ENCODE results near the gene PROM1.

DNA sequence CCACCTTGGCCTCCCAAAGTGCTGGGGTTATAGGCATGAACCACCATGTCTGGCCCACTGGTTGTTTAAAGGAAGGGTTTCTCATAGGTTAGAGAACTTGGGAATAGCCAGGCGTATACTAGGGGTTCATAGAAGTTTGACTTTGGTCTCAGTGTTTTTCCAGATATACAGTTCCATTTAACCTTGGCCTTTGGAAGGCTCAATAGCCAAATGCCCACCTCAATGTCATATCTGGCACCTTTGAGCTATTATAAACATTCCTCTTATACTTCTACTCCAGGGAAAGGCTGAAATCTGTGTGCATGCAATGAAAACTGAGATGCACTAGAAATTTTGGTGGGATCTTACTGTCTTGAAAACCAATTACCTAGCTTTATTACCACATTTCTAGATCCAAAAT lies 47.5 kb upstream of the PROM1 start:
- TF ChIP-seq CEBPB (IDR thresholded peaks at IDR 0.05; ENCODE audit: low read depth) (no peak), EZH2 (IDR thresholded peaks at IDR 0.05) (no peak), POLR2A (IDR thresholded peaks at IDR 0.05; ENCODE audit: borderline replicate concordance, extremely low read depth, insufficient read depth, insufficient read length) (no peak), CTCF (IDR thresholded peaks at IDR 0.05 in 2 of 3, conservative IDR thresholded peaks at IDR 0.05 in 1 of 3; ENCODE audit: borderline replicate concordance in 1 of 3, insufficient read depth in 1 of 3, low read depth in 2 of 3, low read length in 2 of 3) (no peak), ZNF274 (IDR thresholded peaks at IDR 0.05; ENCODE audit: low read depth, low read length) (no peak), JUND (IDR thresholded peaks at IDR 0.05) (no peak), SRF (IDR thresholded peaks at IDR 0.05; ENCODE audit: low read depth) (no peak), SIN3A (IDR thresholded peaks at IDR 0.05; ENCODE audit: low read depth) (no peak), ATF3 (IDR thresholded peaks at IDR 0.05) (no peak), SP1 (IDR thresholded peaks at IDR 0.05; ENCODE audit: low read depth) (no peak)
- TF ChIP-seq, protein P1, sequence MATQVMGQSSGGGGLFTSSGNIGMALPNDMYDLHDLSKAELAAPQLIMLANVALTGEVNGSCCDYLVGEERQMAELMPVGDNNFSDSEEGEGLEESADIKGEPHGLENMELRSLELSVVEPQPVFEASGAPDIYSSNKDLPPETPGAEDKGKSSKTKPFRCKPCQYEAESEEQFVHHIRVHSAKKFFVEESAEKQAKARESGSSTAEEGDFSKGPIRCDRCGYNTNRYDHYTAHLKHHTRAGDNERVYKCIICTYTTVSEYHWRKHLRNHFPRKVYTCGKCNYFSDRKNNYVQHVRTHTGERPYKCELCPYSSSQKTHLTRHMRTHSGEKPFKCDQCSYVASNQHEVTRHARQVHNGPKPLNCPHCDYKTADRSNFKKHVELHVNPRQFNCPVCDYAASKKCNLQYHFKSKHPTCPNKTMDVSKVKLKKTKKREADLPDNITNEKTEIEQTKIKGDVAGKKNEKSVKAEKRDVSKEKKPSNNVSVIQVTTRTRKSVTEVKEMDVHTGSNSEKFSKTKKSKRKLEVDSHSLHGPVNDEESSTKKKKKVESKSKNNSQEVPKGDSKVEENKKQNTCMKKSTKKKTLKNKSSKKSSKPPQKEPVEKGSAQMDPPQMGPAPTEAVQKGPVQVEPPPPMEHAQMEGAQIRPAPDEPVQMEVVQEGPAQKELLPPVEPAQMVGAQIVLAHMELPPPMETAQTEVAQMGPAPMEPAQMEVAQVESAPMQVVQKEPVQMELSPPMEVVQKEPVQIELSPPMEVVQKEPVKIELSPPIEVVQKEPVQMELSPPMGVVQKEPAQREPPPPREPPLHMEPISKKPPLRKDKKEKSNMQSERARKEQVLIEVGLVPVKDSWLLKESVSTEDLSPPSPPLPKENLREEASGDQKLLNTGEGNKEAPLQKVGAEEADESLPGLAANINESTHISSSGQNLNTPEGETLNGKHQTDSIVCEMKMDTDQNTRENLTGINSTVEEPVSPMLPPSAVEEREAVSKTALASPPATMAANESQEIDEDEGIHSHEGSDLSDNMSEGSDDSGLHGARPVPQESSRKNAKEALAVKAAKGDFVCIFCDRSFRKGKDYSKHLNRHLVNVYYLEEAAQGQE (IDR thresholded peaks at IDR 0.05; ENCODE audit: low read depth) = no peak

All from HCT116 (cell line).